GM12873 (cell line): Measurements from ENCODE around the gene THBS4.

Experiments used
- CTCF ChIP-seq: IDR thresholded peaks from 2 replicates; pipeline ENCODE4 v1.5.1; 2012; ENCODE audit warnings: low read depth, mild to moderate bottlenecking, moderate library complexity, low read length, control low read depth; ENCODE audit not compliant: insufficient read depth; ENCODE audit errors: missing control alignments

Gene THBS4

DNA sequence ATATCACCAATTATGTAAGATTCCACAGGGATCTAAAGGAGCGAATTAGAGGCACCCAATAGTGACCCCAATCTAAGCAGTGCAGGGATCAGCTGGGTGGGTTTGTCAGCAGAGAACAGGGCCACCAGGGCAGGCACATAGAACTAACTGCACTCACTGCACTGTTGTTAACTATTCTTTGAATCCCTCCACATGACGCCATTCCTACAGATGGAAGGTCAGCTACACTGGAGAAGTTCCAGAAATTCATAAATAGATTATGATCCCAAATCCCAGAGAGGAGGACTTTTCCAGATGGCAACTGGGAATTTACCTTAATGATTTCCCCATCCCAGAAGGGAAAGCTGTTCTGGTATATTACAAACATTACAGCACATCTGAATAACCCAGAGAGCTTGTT, 84.2 kb downstream of the THBS4 start:
- TF ChIP-seq CTCF, result no peak

DNA sequence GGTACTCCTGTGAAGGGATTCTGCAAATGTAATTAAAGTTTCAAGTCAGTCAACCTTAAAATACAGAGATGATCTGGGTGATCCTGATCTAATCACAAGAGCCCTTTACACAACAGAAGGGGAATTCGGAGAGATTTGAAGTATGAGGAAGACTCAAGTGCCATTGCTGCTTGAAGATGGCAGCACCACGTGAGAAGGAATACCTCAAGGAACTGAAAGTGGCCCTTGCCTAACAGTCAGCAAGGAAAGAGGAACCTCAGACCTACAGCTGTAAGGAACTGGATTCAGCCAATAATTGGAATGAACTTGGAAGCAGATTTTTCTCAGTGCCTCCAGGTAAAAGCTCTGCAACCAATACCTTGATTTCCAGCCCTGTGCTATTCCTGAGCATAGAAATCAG, 87.4 kb downstream of the THBS4 start:
- no peak for TF ChIP-seq CTCF

DNA sequence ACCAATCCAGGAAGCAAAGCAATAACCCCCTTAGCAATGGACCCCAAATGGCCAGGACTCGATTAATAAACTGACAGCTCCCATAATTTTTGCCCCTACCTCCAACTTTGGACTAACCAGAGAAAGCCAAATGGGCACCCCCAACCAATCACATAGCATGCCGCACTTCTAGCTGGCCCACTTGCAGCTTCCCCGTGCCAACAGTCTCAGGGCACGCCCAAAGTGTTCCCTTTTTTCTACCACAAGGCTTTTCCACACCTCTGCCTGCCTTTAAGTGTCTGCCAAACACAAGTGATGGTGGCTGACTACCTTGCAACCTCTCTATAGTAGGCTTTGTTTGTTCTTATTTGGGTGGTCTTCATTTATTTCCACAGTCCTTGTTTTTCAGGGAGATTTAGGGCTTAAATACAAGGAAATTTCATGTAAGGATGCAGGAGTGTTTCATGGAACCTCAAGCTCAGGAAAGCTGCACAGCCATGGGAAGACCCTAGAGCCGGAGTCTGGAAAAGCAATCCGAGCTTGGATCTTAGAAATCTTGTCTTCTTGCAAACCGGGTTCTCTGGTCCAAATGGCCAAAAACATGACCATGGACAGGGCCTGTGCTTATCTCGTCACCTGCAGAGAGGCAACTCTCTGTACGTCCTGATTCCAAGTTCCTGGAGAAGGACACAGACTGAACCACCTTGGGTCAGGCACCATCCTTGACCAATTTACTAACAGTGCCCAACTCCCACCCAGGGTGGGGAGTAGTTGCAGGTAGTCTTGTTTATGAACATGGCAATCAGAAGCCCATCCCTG, 89.2 kb downstream of the THBS4 start:
- no peak for TF ChIP-seq CTCF

GRCh38 chr5:80125022-80125961, 90.1 kb downstream of the THBS4 start:
- no peak for TF ChIP-seq CTCF

GRCh38 chr5:80125962-80126480, 90.9 kb downstream of the THBS4 start:
- peak; percentile 12 for TF ChIP-seq CTCF

DNA sequence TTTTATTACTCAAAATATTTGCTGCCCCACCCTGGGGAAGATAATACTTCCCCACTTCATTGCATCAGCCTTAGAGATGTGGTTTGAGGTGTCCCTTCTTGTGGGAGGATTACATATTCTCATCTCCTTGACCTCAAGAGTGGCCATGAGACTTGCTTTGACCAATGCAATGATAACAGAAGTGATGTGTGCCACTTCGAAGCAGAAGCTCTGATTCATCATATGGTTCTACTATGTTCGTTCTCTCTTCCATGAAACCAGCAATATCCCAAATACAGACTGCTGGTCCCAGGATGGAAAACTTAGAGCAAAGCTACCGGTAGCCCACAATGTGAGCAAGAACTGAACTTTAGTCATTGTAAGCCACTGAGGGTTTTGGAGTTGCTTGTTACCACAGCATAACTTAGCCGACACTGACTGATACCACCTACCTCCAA, 92.0 kb downstream of the THBS4 start:
- no peak for TF ChIP-seq CTCF

DNA sequence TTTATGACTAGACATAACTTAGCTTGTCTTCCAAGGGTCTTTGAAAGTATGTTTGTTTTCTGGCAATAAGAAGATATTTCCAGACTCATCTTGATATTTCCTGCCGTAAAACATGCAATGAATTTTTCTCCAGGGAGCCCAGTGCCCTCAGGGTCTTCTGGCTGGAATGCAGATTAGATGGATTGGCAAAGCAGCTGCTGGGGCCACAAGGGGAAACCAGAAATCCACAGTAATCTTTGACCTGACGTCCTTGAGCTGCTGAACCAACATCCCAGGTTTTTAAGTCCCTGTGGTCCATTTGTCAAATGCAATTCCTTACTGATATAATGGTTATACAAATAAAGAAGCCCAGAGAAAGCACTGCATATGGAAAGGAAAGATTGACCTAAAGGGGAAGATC, 93.0 kb downstream of the THBS4 start:
- no peak for TF ChIP-seq CTCF
